ENCODE results near the gene NFIB. TPM values are rescaled to one million over a fixed set of nuclear protein-coding genes. Genes with fewer than 3 reads are reported as not detected.
A peak's percentile ranks its signal among the peaks of the same experiment; 100 is the strongest.

Gene NFIB
- polyA plus RNA-seq, 1 of the 3 experiments (the other 2 are of a cell fraction) = 9.2 TPM

- H2AFZ ChIP-seq (ENCODE audit: low read depth) = no peak overlapping the region
- CTCF ChIA-PET = no interaction called here
- H3K27ac ChIP-seq (ENCODE audit: low read depth in 2 of 2, low read length in 1 of 2) = peak overlapping the region in 1 of 2 experiments; percentile 34; a peak in 2 of 4 replicates
- DNase-seq = no peak
- no peaks in the 10 kb centered on the region for H4K20me1 ChIP-seq (ENCODE audit: insufficient read depth)
- H3F3A ChIP-seq (replicated peaks; ENCODE audit: insufficient read depth) = peaks cover 5% of the 10 kb centered on the region
- 87% methylated on average over 3 of the region's 3 CpGs for WGBS (ENCODE audit: low lambda C conversion rate)
- no peaks in the 10 kb centered on the region for H3K27me3 ChIP-seq (ENCODE audit: insufficient read depth)
- peaks cover 6 to 14% of the 10 kb centered on the region in 2 experiments for H3K36me3 ChIP-seq (replicated peaks in 1 of 2; ENCODE audit: control insufficient read depth in 1 of 2, insufficient read depth in 2 of 2, low read length in 1 of 2)
- TF ChIP-seq NFIC (IDR thresholded peaks at IDR 0.05; ENCODE audit: borderline replicate concordance) (no peak), RFX5 (IDR thresholded peaks at IDR 0.05; ENCODE audit: low read length) (no peak), YY1 (IDR thresholded peaks at IDR 0.05; ENCODE audit: low read depth) (no peak), GABPA (IDR thresholded peaks at IDR 0.05; ENCODE audit: low read depth) (no peak), TCF12 (IDR thresholded peaks at IDR 0.05) (no peak), RXRA (IDR thresholded peaks at IDR 0.05; ENCODE audit: borderline replicate concordance, low read depth) (no peak), POLR2AphosphoS5 (IDR thresholded peaks at IDR 0.05; ENCODE audit: low read depth, low read length) (no peak), SMC3 (IDR thresholded peaks at IDR 0.05; ENCODE audit: low read depth, low read length) (no peak), FOXM1 (IDR thresholded peaks at IDR 0.05; ENCODE audit: low read depth) (no peak), USF2 (IDR thresholded peaks at IDR 0.05; ENCODE audit: borderline replicate concordance, low read depth, low read length) (no peak), NRF1 (IDR thresholded peaks at IDR 0.05; ENCODE audit: low read depth, low read length) (no peak), MXI1 (IDR thresholded peaks at IDR 0.05; ENCODE audit: low read depth, low read length) (no peak), MEF2A (IDR thresholded peaks at IDR 0.05; ENCODE audit: borderline replicate concordance, low read depth) (no peak), CHD2 (IDR thresholded peaks at IDR 0.05; ENCODE audit: low read length, partially characterized antibody) (no peak)
- TF ChIP-seq, protein P1, sequence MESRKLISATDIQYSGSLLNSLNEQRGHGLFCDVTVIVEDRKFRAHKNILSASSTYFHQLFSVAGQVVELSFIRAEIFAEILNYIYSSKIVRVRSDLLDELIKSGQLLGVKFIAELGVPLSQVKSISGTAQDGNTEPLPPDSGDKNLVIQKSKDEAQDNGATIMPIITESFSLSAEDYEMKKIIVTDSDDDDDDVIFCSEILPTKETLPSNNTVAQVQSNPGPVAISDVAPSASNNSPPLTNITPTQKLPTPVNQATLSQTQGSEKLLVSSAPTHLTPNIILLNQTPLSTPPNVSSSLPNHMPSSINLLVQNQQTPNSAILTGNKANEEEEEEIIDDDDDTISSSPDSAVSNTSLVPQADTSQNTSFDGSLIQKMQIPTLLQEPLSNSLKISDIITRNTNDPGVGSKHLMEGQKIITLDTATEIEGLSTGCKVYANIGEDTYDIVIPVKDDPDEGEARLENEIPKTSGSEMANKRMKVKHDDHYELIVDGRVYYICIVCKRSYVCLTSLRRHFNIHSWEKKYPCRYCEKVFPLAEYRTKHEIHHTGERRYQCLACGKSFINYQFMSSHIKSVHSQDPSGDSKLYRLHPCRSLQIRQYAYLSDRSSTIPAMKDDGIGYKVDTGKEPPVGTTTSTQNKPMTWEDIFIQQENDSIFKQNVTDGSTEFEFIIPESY (IDR thresholded peaks at IDR 0.05; ENCODE audit: borderline replicate concordance, low read depth) = no peak
- no peaks in the 10 kb centered on the region for H3K9me2 ChIP-seq
- POLR2A ChIA-PET = no interaction called here
- H3K4me3 ChIP-seq (ENCODE audit: low read depth in 2 of 2, low read length in 1 of 2) = no peak overlapping the region
- H3K79me2 ChIP-seq (ENCODE audit: insufficient read depth) = no peaks in the 10 kb centered on the region
- no peak overlapping the region for H3K4me2 ChIP-seq
- peaks cover 0 to 16% of the 10 kb centered on the region in 2 experiments; a peak in 2 of 4 replicates for H3K4me1 ChIP-seq (ENCODE audit: control insufficient read depth in 1 of 2, insufficient read depth in 2 of 2, low read depth in 1 of 2, low read length in 1 of 2)
- no peaks in the 10 kb centered on the region for H3K9me3 ChIP-seq
- H3K9ac ChIP-seq = no peak overlapping the region
Observed at GRCh38 chr9:14136047-14136635, 177.8 kb downstream of the NFIB start.

DNA sequence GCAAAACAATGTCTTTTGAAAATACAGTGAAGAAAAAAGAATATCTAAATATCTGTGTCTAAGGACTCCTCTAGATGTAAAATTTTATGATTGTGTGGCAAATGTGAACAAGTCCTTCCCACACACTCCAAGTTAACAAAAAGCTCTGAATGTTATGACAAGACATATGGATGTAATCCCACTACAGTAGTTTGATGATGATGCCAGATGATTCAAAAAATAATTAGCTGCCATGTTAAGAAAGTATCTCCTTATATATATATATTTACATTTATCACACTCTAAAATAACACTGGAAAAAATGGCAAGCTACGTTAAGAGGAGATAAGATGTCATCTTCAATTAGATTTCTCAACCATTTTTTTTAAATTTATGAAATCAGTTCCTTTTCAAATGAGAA is 178.5 kb downstream of the NFIB start:
- H3K27me3 ChIP-seq (ENCODE audit: insufficient read depth) = no peaks in the 10 kb centered on the region
- H3K9me3 ChIP-seq = no peaks in the 10 kb centered on the region
- no peak overlapping the region for H3K27ac ChIP-seq (ENCODE audit: low read depth in 2 of 2, low read length in 1 of 2)
- no peak for DNase-seq
- H3K4me1 ChIP-seq (ENCODE audit: control insufficient read depth in 1 of 2, insufficient read depth in 2 of 2, low read depth in 1 of 2, low read length in 1 of 2) = peaks cover 0 to 21% of the 10 kb centered on the region in 2 experiments; a peak in 2 of 4 replicates
- ChIA-PET POLR2A (no interaction called here), CTCF (interaction anchor here (1.2 kb wide), 1 partner anchor 238 kb away, joined by 3 read pairs; no protein-coding TSS in a partner anchor)
- H3K79me2 ChIP-seq (ENCODE audit: insufficient read depth) = no peaks in the 10 kb centered on the region
- H3K36me3 ChIP-seq (replicated peaks in 1 of 2; ENCODE audit: control insufficient read depth in 1 of 2, insufficient read depth in 2 of 2, low read length in 1 of 2) = peaks cover 6 to 14% of the 10 kb centered on the region in 2 experiments
- H3K9me2 ChIP-seq = no peaks in the 10 kb centered on the region
- 82% methylated on average over 1 of the region's 1 CpG for WGBS (ENCODE audit: low lambda C conversion rate)
- H3K9ac ChIP-seq = no peak overlapping the region
- peaks cover 5% of the 10 kb centered on the region for H3F3A ChIP-seq (replicated peaks; ENCODE audit: insufficient read depth)
- H2AFZ ChIP-seq (ENCODE audit: low read depth) = no peak overlapping the region
- H3K4me2 ChIP-seq = no peak overlapping the region
- no peak overlapping the region for H3K4me3 ChIP-seq (ENCODE audit: low read depth in 2 of 2, low read length in 1 of 2)
- H4K20me1 ChIP-seq (ENCODE audit: insufficient read depth) = no peaks in the 10 kb centered on the region
- TF ChIP-seq TEAD4 (IDR thresholded peaks at IDR 0.05; ENCODE audit: borderline replicate concordance, insufficient read depth) = no peak
- TF ChIP-seq, protein P1 (IDR thresholded peaks at IDR 0.05; ENCODE audit: borderline replicate concordance, low read depth) = no peak
- no peak for TF ChIP-seq GABPA (IDR thresholded peaks at IDR 0.05; ENCODE audit: low read depth)
- no peak for TF ChIP-seq PBX3 (IDR thresholded peaks at IDR 0.05)
- TF ChIP-seq NFIC (IDR thresholded peaks at IDR 0.05; ENCODE audit: borderline replicate concordance) = no peak
- TF ChIP-seq TAF1 (IDR thresholded peaks at IDR 0.05; ENCODE audit: borderline replicate concordance, low read depth, low read length) = no peak
- TF ChIP-seq, protein P2, sequence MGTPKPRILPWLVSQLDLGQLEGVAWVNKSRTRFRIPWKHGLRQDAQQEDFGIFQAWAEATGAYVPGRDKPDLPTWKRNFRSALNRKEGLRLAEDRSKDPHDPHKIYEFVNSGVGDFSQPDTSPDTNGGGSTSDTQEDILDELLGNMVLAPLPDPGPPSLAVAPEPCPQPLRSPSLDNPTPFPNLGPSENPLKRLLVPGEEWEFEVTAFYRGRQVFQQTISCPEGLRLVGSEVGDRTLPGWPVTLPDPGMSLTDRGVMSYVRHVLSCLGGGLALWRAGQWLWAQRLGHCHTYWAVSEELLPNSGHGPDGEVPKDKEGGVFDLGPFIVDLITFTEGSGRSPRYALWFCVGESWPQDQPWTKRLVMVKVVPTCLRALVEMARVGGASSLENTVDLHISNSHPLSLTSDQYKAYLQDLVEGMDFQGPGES (IDR thresholded peaks at IDR 0.05; ENCODE audit: low read depth, low read length) = no peak
- no peak for TF ChIP-seq GATA2 (CRISPR knock-in tag; IDR thresholded peaks at IDR 0.05)
- no peak for TF ChIP-seq YY1 (IDR thresholded peaks at IDR 0.05; ENCODE audit: low read depth)
- TF ChIP-seq SIN3A (IDR thresholded peaks at IDR 0.05; ENCODE audit: borderline replicate concordance, low read depth, low read length) = no peak

Data from SK-N-SH (cell line).